Measurements from ENCODE around the gene SLC1A6. TPM values are rescaled to one million over a fixed set of nuclear protein-coding genes. Genes with fewer than 3 reads are reported as not detected.
"Not testable (repeated sequence)": the region's sequence is repeated elsewhere in the genome, so short reads cannot be mapped to it uniquely, and the experiment has no call there.

Gene SLC1A6
- polyA plus RNA-seq, 1 of the 3 experiments (the other 2 are of a cell fraction): not detected

GRCh38 chr19:14950421-14950820 lies 29.2 kb downstream of the SLC1A6 start (continued):
- TF ChIP-seq REST (IDR thresholded peaks at IDR 0.05; ENCODE audit: low read depth, low read length): no peak
- TF ChIP-seq RCOR1 (IDR thresholded peaks at IDR 0.05; ENCODE audit: low read length): no peak
- TF ChIP-seq GABPA (IDR thresholded peaks at IDR 0.05; ENCODE audit: low read depth): no peak
- TF ChIP-seq RFX5 (IDR thresholded peaks at IDR 0.05; ENCODE audit: low read length): no peak
- TF ChIP-seq JUND (IDR thresholded peaks at IDR 0.05): no peak
- no peak for TF ChIP-seq NFIC (IDR thresholded peaks at IDR 0.05; ENCODE audit: borderline replicate concordance)

GRCh38 chr19:14949876-14950275 lies 29.8 kb downstream of the SLC1A6 start:
- no peak overlapping the region for H3K4me2 ChIP-seq
- H3K4me3 ChIP-seq (ENCODE audit: low read depth in 2 of 2, low read length in 1 of 2): no peak overlapping the region
- CTCF ChIA-PET: no interaction called here
- H3K79me2 ChIP-seq (ENCODE audit: insufficient read depth): no peaks in the 10 kb centered on the region
- H3F3A ChIP-seq (replicated peaks; ENCODE audit: insufficient read depth): no peaks in the 10 kb centered on the region
- H3K4me1 ChIP-seq (ENCODE audit: control insufficient read depth in 1 of 2, insufficient read depth in 2 of 2, low read depth in 1 of 2, low read length in 1 of 2): no peaks in the 10 kb centered on the region
- H4K20me1 ChIP-seq (ENCODE audit: insufficient read depth): no peaks in the 10 kb centered on the region
- no peak for DNase-seq
- H3K9me3 ChIP-seq: no peaks in the 10 kb centered on the region
- TF ChIP-seq REST (IDR thresholded peaks at IDR 0.05; ENCODE audit: low read depth, low read length): no peak
- no peak for TF ChIP-seq GABPA (IDR thresholded peaks at IDR 0.05; ENCODE audit: low read depth)
- TF ChIP-seq FOSL2 (IDR thresholded peaks at IDR 0.05; ENCODE audit: borderline replicate concordance, low read depth): no peak
- TF ChIP-seq CHD2 (IDR thresholded peaks at IDR 0.05; ENCODE audit: low read length, partially characterized antibody): no peak
- TF ChIP-seq FOXM1 (IDR thresholded peaks at IDR 0.05; ENCODE audit: low read depth): no peak
- no peak for TF ChIP-seq ZBTB33 (IDR thresholded peaks at IDR 0.05; ENCODE audit: borderline replicate concordance, low read depth)
- TF ChIP-seq TEAD4 (IDR thresholded peaks at IDR 0.05; ENCODE audit: borderline replicate concordance, insufficient read depth): no peak
- no peaks in the 10 kb centered on the region for H3K9me2 ChIP-seq
- POLR2A ChIA-PET: no interaction called here
- H3K9ac ChIP-seq: no peak overlapping the region
- H3K36me3 ChIP-seq (replicated peaks in 1 of 2; ENCODE audit: control insufficient read depth in 1 of 2, insufficient read depth in 2 of 2, low read length in 1 of 2): no peaks in the 10 kb centered on the region
- no peak overlapping the region for H3K27ac ChIP-seq (ENCODE audit: low read depth in 2 of 2, low read length in 1 of 2)
- H2AFZ ChIP-seq (ENCODE audit: low read depth): no peak overlapping the region
- WGBS (ENCODE audit: low lambda C conversion rate): 4% methylated on average over 8 of the region's 8 CpGs
- peaks cover 16% of the 10 kb centered on the region; the same call in 1 of the 2 replicates for H3K27me3 ChIP-seq (ENCODE audit: insufficient read depth)

GRCh38 chr19:14949413-14949812 lies 30.3 kb downstream of the SLC1A6 start:
- H3K4me1 ChIP-seq (ENCODE audit: control insufficient read depth in 1 of 2, insufficient read depth in 2 of 2, low read depth in 1 of 2, low read length in 1 of 2); H3K9me3 ChIP-seq; H3K4me2 ChIP-seq; H3K36me3 ChIP-seq (replicated peaks in 1 of 2; ENCODE audit: control insufficient read depth in 1 of 2, insufficient read depth in 2 of 2, low read length in 1 of 2); H3K79me2 ChIP-seq (ENCODE audit: insufficient read depth); H3F3A ChIP-seq (replicated peaks; ENCODE audit: insufficient read depth); DNase-seq; H3K9ac ChIP-seq; CTCF ChIA-PET; H3K9me2 ChIP-seq; H4K20me1 ChIP-seq (ENCODE audit: insufficient read depth); POLR2A ChIA-PET; H3K27ac ChIP-seq (ENCODE audit: low read depth in 2 of 2, low read length in 1 of 2); H2AFZ ChIP-seq (ENCODE audit: low read depth); H3K4me3 ChIP-seq (ENCODE audit: low read depth in 2 of 2, low read length in 1 of 2): not testable (repeated sequence)
- 17% methylated on average over 7 of the region's 10 CpGs for WGBS (ENCODE audit: low lambda C conversion rate)
- H3K27me3 ChIP-seq (ENCODE audit: insufficient read depth): peaks cover 16% of the 10 kb centered on the region; the same call in 1 of the 2 replicates

Measured in SK-N-SH (cell line).